Stimulated activated CD8-positive, alpha-beta memory T cell treated with anti-CD3 and anti-CD28 coated beads, Interleukin-12 subunit alpha, Interleukin-12 subunit beta, amount 100 ng/mL, for 24 hours (primary cell): ENCODE results near the gene FHIT.

Experiments
- DNase-seq: peaks from one replicate; pipeline ENCODE4 v3.0.0-alpha.2; 2020; ENCODE audit errors: extremely low read depth

Gene FHIT

GRCh38 chr3:59772416-59773408 lies 1478.5 kb downstream of the FHIT start:
- no peak for DNase-seq

DNA sequence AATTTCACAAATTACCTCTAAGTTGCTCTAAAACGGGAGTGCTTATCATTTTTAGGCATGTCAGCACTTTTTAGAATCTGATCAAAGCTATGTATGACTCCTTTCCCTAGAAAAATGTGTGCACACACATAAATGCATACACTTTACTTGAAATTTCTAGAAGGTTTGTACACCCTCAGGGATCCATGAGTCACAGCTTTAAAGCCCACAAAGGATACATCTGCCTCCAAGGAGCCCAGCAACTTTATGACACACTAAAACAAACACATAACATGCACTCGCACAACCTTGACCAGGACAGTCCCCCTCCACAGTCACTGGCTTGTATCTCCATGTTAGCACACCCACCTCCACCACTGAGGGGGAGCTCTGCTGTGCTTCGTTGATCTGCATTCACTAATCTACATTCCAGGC lies 1479.5 kb downstream of the FHIT start:
- DNase-seq = no peak

GRCh38 chr3:59769127-59769750 lies 1482.0 kb downstream of the FHIT start:
- DNase-seq = no peak

DNA sequence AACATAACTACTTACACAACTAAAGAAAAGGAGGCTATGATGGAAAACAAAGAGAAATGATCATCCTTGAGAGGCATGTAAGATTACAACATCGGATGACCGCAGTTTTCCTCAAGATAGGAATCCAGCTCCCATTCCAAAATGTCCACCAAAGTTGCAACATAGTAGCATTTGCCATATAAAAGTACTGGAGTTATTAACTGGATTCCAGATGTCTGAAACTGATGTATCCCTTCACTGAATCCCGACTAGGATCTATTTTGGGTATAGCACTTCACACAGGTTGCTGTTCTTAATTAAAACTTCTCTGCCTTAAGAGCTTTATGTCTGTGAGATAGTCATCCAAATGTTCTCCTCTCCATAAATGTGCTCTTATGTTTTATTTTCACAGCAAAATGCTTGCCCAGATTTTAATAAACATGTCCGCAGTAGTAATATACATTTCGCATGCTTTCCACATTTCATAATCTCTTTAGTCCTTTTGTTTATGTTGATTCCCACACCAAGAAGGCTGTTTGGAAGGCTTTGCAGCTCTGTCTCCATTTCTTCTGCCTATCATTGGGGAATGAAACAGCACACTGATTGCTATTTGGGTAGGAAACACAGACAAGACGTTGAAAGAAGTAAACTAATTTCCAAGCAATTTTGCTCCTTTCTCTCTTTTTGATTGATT lies 1484.9 kb downstream of the FHIT start:
- no peak for DNase-seq

DNA sequence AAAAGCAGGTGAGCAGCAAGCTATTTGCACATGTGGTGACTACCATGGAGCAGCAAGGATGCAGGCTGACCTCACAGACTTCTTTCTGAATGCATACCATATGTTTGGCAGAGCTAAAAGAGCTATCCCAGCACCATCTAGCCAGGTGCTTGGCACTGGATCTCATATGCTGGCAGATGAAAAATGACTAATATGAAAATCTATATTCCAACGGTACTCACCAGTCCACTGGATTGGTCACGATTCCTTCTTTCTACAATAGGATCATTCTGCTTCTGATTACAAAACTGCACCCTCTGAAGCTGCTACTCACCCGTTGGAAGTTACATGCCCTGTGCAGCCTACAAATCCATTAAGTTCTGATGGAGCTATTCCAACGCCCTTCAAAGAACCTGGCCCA lies 1487.1 kb downstream of the FHIT start:
- DNase-seq = no peak

DNA sequence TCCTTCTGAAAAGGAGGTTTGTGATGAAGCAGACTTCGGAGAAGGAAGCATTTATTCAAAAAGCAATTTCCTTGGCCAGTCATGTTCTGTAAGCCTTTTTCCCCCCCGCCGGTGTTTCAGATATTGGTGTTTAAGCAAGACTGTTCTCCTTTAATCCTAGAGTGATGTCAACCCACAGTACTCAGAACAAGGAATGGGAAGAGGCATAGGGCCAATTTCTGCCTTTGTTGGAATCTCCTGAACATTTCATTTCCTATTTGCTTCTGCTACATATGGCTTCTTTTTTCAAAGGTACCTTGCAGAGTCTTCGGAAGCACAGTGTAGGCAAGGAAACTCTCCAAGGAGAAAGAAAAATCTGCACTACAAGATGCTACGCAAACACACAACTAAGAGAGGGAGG lies 1488.3 kb downstream of the FHIT start:
- DNase-seq = no peak

- DNase-seq = no peak
These were observed 1491.8 kb downstream of the FHIT start for GRCh38 chr3:59759298-59760031.

DNA sequence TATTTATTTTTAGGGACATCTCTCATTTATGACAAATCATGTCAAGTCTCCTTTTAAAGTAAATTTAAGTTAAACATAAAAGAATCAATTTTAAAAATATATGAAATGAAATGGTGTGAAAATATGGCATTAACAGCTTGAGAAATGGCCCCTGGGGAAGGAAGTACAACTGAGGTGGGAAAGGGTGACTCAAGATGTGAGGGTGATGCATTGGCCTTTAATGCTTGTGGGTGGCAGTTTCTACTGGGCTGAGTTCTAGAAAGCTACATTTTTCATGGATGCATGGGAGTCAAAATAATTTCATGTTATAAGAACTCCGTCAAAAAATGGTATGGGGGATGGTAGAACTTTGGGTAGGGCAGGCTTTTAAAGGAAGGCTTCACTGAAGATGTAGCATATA lies 1492.6 kb downstream of the FHIT start:
- no peak for DNase-seq

GRCh38 chr3:59756934-59757333 lies 1494.3 kb downstream of the FHIT start:
- DNase-seq = no peak

DNA sequence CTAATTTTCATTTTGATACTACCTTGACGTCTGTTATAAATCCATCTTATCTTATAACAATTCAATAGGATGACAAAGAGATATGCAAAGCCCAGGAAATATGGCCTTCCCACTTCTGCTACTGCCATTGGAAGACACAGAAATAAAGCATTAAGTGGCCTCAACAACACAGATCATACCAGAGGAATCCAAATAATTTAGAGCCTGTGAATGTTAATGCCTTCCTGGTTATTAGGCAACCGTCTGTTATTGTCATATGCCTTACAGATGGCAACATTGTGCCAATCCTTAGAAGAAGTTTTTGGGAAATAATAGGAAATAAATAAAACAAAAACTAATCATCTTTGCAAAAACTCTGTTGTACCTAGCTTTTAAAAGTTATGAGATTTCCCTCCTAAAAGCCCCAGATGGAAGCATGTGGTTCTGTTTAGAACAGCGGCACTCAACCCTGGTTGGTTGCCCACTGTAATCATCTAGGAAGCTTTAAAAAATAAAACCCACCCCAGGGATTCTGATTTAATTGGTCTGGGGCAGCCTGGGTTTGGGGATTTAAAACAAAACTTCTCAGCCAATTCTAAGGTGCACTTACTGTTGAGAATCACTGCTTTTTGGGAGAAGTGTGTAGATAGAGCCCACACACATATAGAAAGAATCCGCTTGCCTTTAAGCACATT lies 1496.7 kb downstream of the FHIT start:
- no peak for DNase-seq

DNA sequence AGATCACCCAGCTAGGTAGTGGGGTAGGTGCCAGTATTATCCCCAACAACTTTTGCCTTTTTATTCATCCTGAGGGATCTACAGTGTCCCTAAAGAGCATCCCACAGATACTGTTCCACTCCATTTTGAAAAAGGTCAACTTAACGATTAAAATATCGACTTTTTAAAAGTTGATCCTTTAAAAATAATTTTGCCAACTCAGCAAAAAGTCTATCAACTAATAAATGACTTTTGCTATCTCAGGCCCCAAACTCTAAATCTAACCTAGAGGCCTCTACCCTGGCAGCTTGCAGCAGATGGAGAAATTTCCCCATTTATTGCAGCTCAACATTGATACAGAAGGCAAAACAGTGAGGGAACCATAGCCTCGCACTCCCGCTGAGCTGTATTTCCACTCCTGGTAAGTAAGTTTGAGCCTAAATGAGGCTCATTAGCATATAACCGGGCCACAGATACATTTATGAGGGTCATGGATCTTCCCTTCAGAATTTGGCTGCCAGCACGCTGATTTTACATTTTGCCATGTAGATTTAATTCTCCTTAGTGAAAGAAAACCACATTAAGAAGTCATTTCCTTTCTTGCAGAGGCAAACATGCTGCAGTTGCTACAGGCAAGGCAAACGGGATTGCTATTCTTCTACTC lies 1497.3 kb downstream of the FHIT start:
- DNase-seq = no peak

GRCh38 chr3:59752925-59753324 lies 1498.3 kb downstream of the FHIT start:
- no peak for DNase-seq

- DNase-seq = no peak
These were observed 1499.6 kb downstream of the FHIT start for GRCh38 chr3:59751606-59752005.

- DNase-seq = no peak
These were observed 1500.9 kb downstream of the FHIT start for GRCh38 chr3:59750391-59750790.

GRCh38 chr3:59749291-59749690 lies 1502.0 kb downstream of the FHIT start:
- DNase-seq = no peak

- DNase-seq = no peak
These were observed 1504.7 kb downstream of the FHIT start for GRCh38 chr3:59746585-59746984.

- DNase-seq = no peak
These were observed 1514.0 kb downstream of the FHIT start for GRCh38 chr3:59737241-59737640.

GRCh38 chr3:59734061-59734460 lies 1517.2 kb downstream of the FHIT start:
- DNase-seq = no peak

GRCh38 chr3:59733041-59733809 lies 1518.0 kb downstream of the FHIT start:
- no peak for DNase-seq

DNA sequence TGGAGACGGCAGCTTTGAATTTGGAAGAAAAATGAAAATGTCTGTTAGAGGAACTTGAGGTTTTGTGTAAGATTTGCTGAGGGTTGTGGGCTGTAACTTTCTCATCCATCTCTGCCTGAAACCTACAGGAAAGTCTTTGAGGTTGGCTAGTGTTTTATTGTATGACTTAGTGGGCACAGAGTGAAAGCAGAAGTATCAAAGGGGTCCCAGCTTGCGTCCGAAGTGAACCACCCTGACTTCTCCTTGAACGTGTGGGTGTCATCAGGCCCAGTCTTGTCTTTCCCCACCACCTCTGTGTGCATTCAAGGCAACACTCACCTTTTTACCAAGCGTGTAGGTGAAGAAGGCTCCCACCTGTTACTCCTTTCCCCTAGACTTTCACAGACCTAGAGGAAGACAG lies 1519.3 kb downstream of the FHIT start:
- DNase-seq = no peak
